HAP-1 (cell line): Measurements from ENCODE around the gene TMEM273.

Experiments used
- DNase-seq, 2 experiments: peaks; one replicate each; pipeline ENCODE4 v3.0.0-alpha.2; 2016 to 2020; ENCODE audit warnings: low spot score in 2 of 2
- H3K27me3 ChIP-seq: fragments of 250-450 bp; sonication (Bioruptor Pico); 2 replicates; pipeline ENCODE4 v1.5.1; 2020; ENCODE audit warnings: low read depth, mild to moderate bottlenecking, moderate library complexity
- H3K36me3 ChIP-seq: fragments of 250-450 bp; sonication (Bioruptor Pico); replicated peaks from 2 replicates; pipeline ENCODE4 v1.5.1; 2020; ENCODE audit warnings: mild to moderate bottlenecking
- H3K4me1 ChIP-seq: fragments of 250-450 bp; sonication (Bioruptor Pico); 2 replicates; pipeline ENCODE4 v1.5.1; 2020; ENCODE audit warnings: mild to moderate bottlenecking
- H3K4me3 ChIP-seq: fragments of 250-450 bp; sonication (Bioruptor Pico); 2 replicates; pipeline ENCODE4 v1.5.1; 2020; ENCODE audit warnings: mild to moderate bottlenecking, moderate library complexity
- H3K9me3 ChIP-seq: fragments of 250-450 bp; sonication (Bioruptor Pico); 2 replicates; pipeline ENCODE4 v1.5.1; 2020; ENCODE audit warnings: mild to moderate bottlenecking, moderate library complexity
- in situ Hi-C: fragments of 300-500 bp; cut with MboI; formaldehyde crosslinking; loops from 3 replicates; pipeline ENCODE4 v1.14.3; 2020; ENCODE audit warnings: low sequenced_read_pairs, inconsistent platforms, mixed read lengths

Gene TMEM273

GRCh38 chr10:49140304-49141177 is 47.6 kb downstream of the TMEM273 start:
- Histone ChIP-seq H3K9me3 (no peaks in the 10 kb centered on the region), H3K36me3 (no peaks in the 10 kb centered on the region), H3K4me1 (no peaks in the 10 kb centered on the region), H3K4me3 (no peak overlapping the region), H3K27me3 (no peaks in the 10 kb centered on the region)
- no peak for DNase-seq
- in situ Hi-C loops: no loop called here

GRCh38 chr10:49139846-49140195 is 48.4 kb downstream of the TMEM273 start:
- H3K4me1 ChIP-seq: no peaks in the 10 kb centered on the region
- DNase-seq: no peak

GRCh38 chr10:49139028-49139845 is 49.0 kb downstream of the TMEM273 start:
- Histone ChIP-seq H3K27me3 (no peaks in the 10 kb centered on the region), H3K36me3 (no peaks in the 10 kb centered on the region), H3K9me3 (no peaks in the 10 kb centered on the region), H3K4me3 (no peak overlapping the region), H3K4me1 (no peaks in the 10 kb centered on the region)
- DNase-seq: no peak
- in situ Hi-C loops: no loop called here

More at GRCh38 chr10:49139846-49140195, 48.4 kb downstream of the TMEM273 start:
- no peaks in the 10 kb centered on the region for H3K9me3 ChIP-seq
- H3K36me3 ChIP-seq: no peaks in the 10 kb centered on the region
- no peaks in the 10 kb centered on the region for H3K27me3 ChIP-seq
- H3K4me3 ChIP-seq: no peak overlapping the region
- in situ Hi-C loops: no loop called here

- DNase-seq: no peak
- Histone ChIP-seq H3K36me3 (no peaks in the 10 kb centered on the region), H3K27me3 (no peaks in the 10 kb centered on the region), H3K4me1 (no peaks in the 10 kb centered on the region), H3K4me3 (no peak overlapping the region), H3K9me3 (no peaks in the 10 kb centered on the region)
- in situ Hi-C loops: no loop called here
Measured at GRCh38 chr10:49138361-49138891, 49.8 kb downstream of the TMEM273 start.

- no peak for DNase-seq
- Histone ChIP-seq H3K4me3 (no peak overlapping the region), H3K9me3 (no peaks in the 10 kb centered on the region), H3K36me3 (no peaks in the 10 kb centered on the region), H3K27me3 (no peaks in the 10 kb centered on the region), H3K4me1 (no peaks in the 10 kb centered on the region)
- in situ Hi-C loops: no loop called here
Measured at GRCh38 chr10:49136525-49136924, 51.7 kb downstream of the TMEM273 start.

GRCh38 chr10:49135575-49136313 is 52.4 kb downstream of the TMEM273 start:
- no peaks in the 10 kb centered on the region for H3K4me1 ChIP-seq
- no peak overlapping the region for H3K4me3 ChIP-seq
- no peak for DNase-seq
- in situ Hi-C loops: no loop called here
- no peaks in the 10 kb centered on the region for H3K9me3 ChIP-seq
- no peaks in the 10 kb centered on the region for H3K36me3 ChIP-seq
- H3K27me3 ChIP-seq: no peaks in the 10 kb centered on the region

GRCh38 chr10:49134327-49134726 is 53.9 kb downstream of the TMEM273 start:
- in situ Hi-C loops: no loop called here
- Histone ChIP-seq H3K4me1 (no peaks in the 10 kb centered on the region), H3K4me3 (no peak overlapping the region), H3K36me3 (no peaks in the 10 kb centered on the region), H3K9me3 (no peaks in the 10 kb centered on the region), H3K27me3 (no peaks in the 10 kb centered on the region)
- no peak for DNase-seq

GRCh38 chr10:49133706-49134248 is 54.4 kb downstream of the TMEM273 start, which contains the start of gene FAM170B:
Gene FAM170B, minus strand, starts transcription at chr10:49134021. Its CDS starts 103 bp downstream, at chr10:49133918.
- Histone ChIP-seq H3K36me3 (no peaks in the 10 kb centered on the region), H3K4me3 (no peak within 1 kb of the TSS), H3K27me3 (no peaks in the 10 kb centered on the region), H3K4me1 (no peaks in the 10 kb centered on the region), H3K9me3 (no peaks in the 10 kb centered on the region)
- no peak for DNase-seq
- in situ Hi-C loops: no loop called here

- no peak overlapping the region for H3K4me3 ChIP-seq
Measured at GRCh38 chr10:49132362-49132737, 55.8 kb downstream of the TMEM273 start.

GRCh38 chr10:49131507-49132361 is 56.5 kb downstream of the TMEM273 start:
- Histone ChIP-seq H3K9me3 (no peaks in the 10 kb centered on the region), H3K36me3 (no peaks in the 10 kb centered on the region), H3K4me1 (no peaks in the 10 kb centered on the region), H3K27me3 (no peaks in the 10 kb centered on the region), H3K4me3 (no peak overlapping the region)
- DNase-seq: no peak
- in situ Hi-C loops: no loop called here

More at GRCh38 chr10:49132362-49132737, 55.8 kb downstream of the TMEM273 start:
- Histone ChIP-seq H3K4me1 (no peaks in the 10 kb centered on the region), H3K9me3 (no peaks in the 10 kb centered on the region), H3K36me3 (no peaks in the 10 kb centered on the region), H3K27me3 (no peaks in the 10 kb centered on the region)
- in situ Hi-C loops: no loop called here
- no peak for DNase-seq

GRCh38 chr10:49129376-49129775 is 58.8 kb downstream of the TMEM273 start:
- Histone ChIP-seq H3K4me3 (no peak overlapping the region), H3K27me3 (no peaks in the 10 kb centered on the region), H3K9me3 (no peaks in the 10 kb centered on the region), H3K36me3 (no peaks in the 10 kb centered on the region), H3K4me1 (no peaks in the 10 kb centered on the region)
- in situ Hi-C loops: no loop called here
- DNase-seq: no peak

- in situ Hi-C loops: no loop called here
- H3K27me3 ChIP-seq: no peaks in the 10 kb centered on the region
- no peaks in the 10 kb centered on the region for H3K4me1 ChIP-seq
- no peak overlapping the region for H3K4me3 ChIP-seq
- H3K9me3 ChIP-seq: no peaks in the 10 kb centered on the region
- H3K36me3 ChIP-seq: no peaks in the 10 kb centered on the region
- no peak for DNase-seq
Measured at GRCh38 chr10:49128854-49129253, 59.3 kb downstream of the TMEM273 start.
